ENCODE measurements around the gene SHOX. TPM values are rescaled to one million over a fixed set of nuclear protein-coding genes. Genes with fewer than 3 reads are reported as not detected.

The SHOX gene
- total RNA-seq, 1 experiment from 2014 or later: 0.24 TPM

DNA sequence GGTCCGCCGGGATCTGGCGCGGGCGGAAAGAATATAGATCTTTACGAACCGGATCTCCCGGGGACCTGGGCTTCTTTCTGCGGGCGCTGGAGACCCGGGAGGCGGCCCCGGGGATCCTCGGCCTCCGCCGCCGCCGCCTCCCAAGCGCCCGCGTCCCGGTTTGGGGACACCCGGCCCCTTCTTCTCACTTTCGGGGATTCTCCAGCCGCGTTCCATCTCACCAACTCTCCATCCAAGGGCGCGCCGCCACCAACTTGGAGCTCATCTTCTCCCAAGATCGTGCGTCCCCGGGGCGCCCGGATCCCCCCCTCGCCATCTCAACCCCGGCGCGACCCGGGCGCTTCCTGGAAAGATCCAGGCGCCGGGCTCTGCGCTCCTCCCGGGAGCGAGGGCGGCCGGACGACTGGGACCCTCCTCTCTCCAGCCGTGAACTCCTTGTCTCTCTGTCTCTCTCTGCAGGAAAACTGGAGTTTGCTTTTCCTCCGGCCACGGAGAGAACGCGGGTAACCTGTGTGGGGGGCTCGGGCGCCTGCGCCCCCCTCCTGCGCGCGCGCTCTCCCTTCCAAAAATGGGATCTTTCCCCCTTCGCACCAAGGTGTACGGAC, 482 bp upstream of the SHOX start:
- Mint-ChIP-seq H3K36me3 (ENCODE audit: insufficient read depth in 1 of 3, low read depth in 3 of 3) (peaks cover 0 to 6% (median 6%) of the 10 kb centered on the region in 3 experiments; a peak in 4 of 7 replicates), H3K4me1 (peaks cover 46 to 64% of the 10 kb centered on the region in 2 experiments), H3K27ac (no peak overlapping the region; a peak in 1 of 7 replicates), H3K4me3 (peak overlapping the region; percentile 60 to 77), H3K27me3 (ENCODE audit: low read depth) (peaks cover 99% of the 10 kb centered on the region), H3K9me3 (peaks cover 14 to 17% of the 10 kb centered on the region in 2 experiments)
- Histone ChIP-seq H3K4me1 (ENCODE audit: insufficient read depth, low read length) (0 out of 2 replicates have a peak, but pooled peaks cover 2% of the 10 kb centered on the region), H3K79me2 (ENCODE audit: insufficient read depth, low read length) (no peaks in the 10 kb centered on the region), H3K56ac (ENCODE audit: insufficient read length, low read depth, low read length) (no peak overlapping the region), H2AK5ac (ENCODE audit: insufficient read length, low read length) (no peak overlapping the region), H3K23ac (ENCODE audit: insufficient read length, low read depth, low read length) (no peak overlapping the region), H3K27me3 (ENCODE audit: insufficient read depth, low read length) (peaks cover 89% of the 10 kb centered on the region), H3K9me3 (ENCODE audit: control insufficient read depth, low read depth, low read length) (no peaks in the 10 kb centered on the region), H3T11ph (ENCODE audit: low read length) (no peak overlapping the region), H3K4ac (ENCODE audit: low read depth, low read length) (no peak overlapping the region), H2AFZ (ENCODE audit: low read length) (no peak overlapping the region), H2BK20ac (ENCODE audit: low read depth, low read length, poor library complexity, severe bottlenecking) (no peak overlapping the region), H2BK120ac (ENCODE audit: low read depth, low read length, poor library complexity, severe bottlenecking) (no peak overlapping the region), H2BK5ac (ENCODE audit: insufficient read length, low read length) (no peak overlapping the region), H3K79me1 (ENCODE audit: insufficient read depth, low read depth, low read length, poor library complexity, severe bottlenecking) (no peaks in the 10 kb centered on the region), H4K5ac (ENCODE audit: insufficient read length, low read depth, low read length) (no peak overlapping the region), H3K18ac (ENCODE audit: insufficient read length, low read depth, low read length) (no peak overlapping the region), H3K4me2 (ENCODE audit: insufficient read depth, insufficient read length, low read length) (peak overlapping the region; percentile 61), H4K91ac (ENCODE audit: insufficient read length, low read depth, low read length) (no peak overlapping the region), H4K8ac (replicated peaks; ENCODE audit: insufficient read length, low read depth, low read length) (no peak overlapping the region), H2BK12ac (ENCODE audit: insufficient read length, low read depth, low read length) (no peak overlapping the region), H4K20me1 (ENCODE audit: control insufficient read depth, insufficient read depth, insufficient read length) (no peaks in the 10 kb centered on the region), H3K9ac (ENCODE audit: extremely low read depth, insufficient read length, low read length) (no peak overlapping the region), H3K23me2 (ENCODE audit: insufficient read length, low read depth, low read length, poor library complexity, severe bottlenecking) (peaks cover 14% of the 10 kb centered on the region), H3K27ac (ENCODE audit: insufficient read length, low read depth, low read length) (no peak overlapping the region), H2BK15ac (ENCODE audit: low read depth, low read length) (no peak overlapping the region), H3K14ac (ENCODE audit: insufficient read depth, low read length) (no peak overlapping the region; the same call in 1 of the 2 replicates)
- WGBS (ENCODE audit: extremely low coverage, insufficient read length, low lambda C conversion rate): no CpG with 5 or more reads among the region's 62 CpGs
- DNase-seq: no peak
- no peak for TF ChIP-seq CTCF (conservative IDR thresholded peaks at IDR 0.05)
